ENCODE measurements around the gene GALK2.
A peak's percentile ranks its signal among the peaks of the same experiment; 100 is the strongest.

GALK2 gene

DNA sequence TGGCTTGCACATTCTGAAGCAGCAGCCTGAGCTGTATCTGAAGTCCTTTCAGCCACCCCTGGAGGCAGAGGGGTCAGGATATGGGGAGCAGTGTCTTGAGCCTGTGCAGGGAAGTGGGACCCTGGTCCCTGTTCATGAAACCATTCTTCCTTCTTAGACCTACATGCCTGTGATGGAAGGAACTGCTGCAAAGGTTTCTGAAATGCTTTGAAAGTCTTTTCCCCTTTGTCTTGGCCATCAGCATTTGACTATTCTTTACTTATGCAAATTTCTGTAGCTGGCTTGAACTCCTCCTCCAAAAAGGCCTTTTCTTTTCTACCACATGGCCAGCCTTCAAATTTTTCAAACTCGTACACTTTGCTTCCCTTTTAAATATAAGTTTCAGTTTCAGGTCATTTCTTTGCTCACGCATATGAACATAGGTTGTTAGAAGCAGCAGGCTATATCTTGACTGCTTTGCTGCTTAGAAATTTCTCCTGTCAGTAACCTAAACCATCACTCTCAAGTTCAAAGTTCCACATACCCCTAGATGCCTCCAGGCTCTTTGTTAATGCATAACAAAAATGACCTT lies 62.3 kb downstream of the GALK2 start:
- DNase-seq (ENCODE audit: extremely low spot score) = no peak
- TF ChIP-seq, protein P1, sequence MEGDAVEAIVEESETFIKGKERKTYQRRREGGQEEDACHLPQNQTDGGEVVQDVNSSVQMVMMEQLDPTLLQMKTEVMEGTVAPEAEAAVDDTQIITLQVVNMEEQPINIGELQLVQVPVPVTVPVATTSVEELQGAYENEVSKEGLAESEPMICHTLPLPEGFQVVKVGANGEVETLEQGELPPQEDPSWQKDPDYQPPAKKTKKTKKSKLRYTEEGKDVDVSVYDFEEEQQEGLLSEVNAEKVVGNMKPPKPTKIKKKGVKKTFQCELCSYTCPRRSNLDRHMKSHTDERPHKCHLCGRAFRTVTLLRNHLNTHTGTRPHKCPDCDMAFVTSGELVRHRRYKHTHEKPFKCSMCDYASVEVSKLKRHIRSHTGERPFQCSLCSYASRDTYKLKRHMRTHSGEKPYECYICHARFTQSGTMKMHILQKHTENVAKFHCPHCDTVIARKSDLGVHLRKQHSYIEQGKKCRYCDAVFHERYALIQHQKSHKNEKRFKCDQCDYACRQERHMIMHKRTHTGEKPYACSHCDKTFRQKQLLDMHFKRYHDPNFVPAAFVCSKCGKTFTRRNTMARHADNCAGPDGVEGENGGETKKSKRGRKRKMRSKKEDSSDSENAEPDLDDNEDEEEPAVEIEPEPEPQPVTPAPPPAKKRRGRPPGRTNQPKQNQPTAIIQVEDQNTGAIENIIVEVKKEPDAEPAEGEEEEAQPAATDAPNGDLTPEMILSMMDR (IDR thresholded peaks at IDR 0.05; ENCODE audit: control extremely low read depth, extremely low read depth, low read depth, missing control alignments) = no peak
- POLR2A ChIA-PET = no interaction called here
- CTCF ChIA-PET = interaction anchor here (0.8 to 6.5 kb wide), 3 partner anchors 11 to 190 kb away, joined by 3 to 98 read pairs (median 4); partner anchors contain the start of gene FGF7

- CTCF ChIA-PET = interaction anchor here (0.7 to 6.5 kb wide), 26 partner anchors 9 to 1080 kb away, joined by 3 to 98 read pairs (median 4); partner anchors contain the start of genes FGF7 and GALK2
- TF ChIP-seq, protein P1 (IDR thresholded peaks at IDR 0.05; ENCODE audit: control extremely low read depth, extremely low read depth, low read depth, missing control alignments) = peak; percentile 72
- POLR2A ChIA-PET = no interaction called here
- peak; percentile 37 for DNase-seq (ENCODE audit: extremely low spot score)
These were observed 65.5 kb downstream of the GALK2 start for GRCh38 chr15:49235446-49236124.

DNA sequence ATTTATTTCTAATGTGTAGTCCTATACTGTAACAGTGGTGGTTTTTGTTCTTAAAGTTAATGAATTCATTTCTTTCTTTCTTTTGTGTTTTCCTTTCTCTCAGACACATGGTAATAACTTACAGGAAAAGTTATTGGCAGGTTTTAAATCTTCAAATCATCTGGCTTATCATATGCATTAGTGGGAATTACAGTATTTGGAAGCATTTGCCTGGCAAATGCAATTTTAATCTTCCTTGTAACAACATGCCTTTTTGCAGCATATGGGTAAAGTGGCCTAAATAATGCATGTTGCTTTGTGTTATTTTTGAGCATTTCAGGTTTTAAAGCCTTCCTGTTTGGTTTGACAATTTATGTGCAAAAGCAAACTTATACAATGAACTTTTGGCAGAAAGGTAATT lies 66.8 kb downstream of the GALK2 start:
- ChIA-PET CTCF (interaction anchor here (0.9 to 6.5 kb wide), 12 partner anchors 8 to 1079 kb away, joined by 3 to 98 read pairs (median 6); partner anchors contain the start of gene FGF7), POLR2A (no interaction called here)
- no peak for DNase-seq (ENCODE audit: extremely low spot score)
- TF ChIP-seq, protein P1 (IDR thresholded peaks at IDR 0.05; ENCODE audit: control extremely low read depth, extremely low read depth, low read depth, missing control alignments) = no peak

- TF ChIP-seq, protein P1 (IDR thresholded peaks at IDR 0.05; ENCODE audit: control extremely low read depth, extremely low read depth, low read depth, missing control alignments) = no peak
- POLR2A ChIA-PET = no interaction called here
- no peak for DNase-seq (ENCODE audit: extremely low spot score)
- CTCF ChIA-PET = interaction anchor here (6.5 kb wide), 1 partner anchor 184 kb away, joined by 98 read pairs; the partner anchor contains the start of gene FGF7
These were observed 68.3 kb downstream of the GALK2 start for GRCh38 chr15:49238342-49238741.

DNA sequence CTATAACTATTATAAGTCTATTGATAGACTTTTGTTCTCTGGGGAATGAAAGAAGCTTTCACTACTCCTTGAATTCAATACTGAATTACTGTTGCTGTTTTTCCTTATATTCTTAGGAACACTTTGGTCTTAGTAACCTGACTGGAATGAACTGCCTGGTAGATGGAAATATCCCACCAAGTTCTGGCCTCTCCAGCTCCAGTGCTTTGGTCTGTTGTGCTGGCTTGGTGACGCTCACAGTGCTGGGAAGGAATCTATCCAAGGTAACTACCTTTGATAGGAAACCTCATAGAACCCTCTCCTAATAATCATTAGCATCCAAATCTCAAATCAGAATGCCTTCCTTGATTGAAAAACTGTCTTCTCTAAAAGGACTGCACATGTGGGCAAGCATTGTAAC lies 69.1 kb downstream of the GALK2 start:
- DNase-seq (ENCODE audit: extremely low spot score) = no peak
- POLR2A ChIA-PET = no interaction called here
- TF ChIP-seq, protein P1 (IDR thresholded peaks at IDR 0.05; ENCODE audit: control extremely low read depth, extremely low read depth, low read depth, missing control alignments) = no peak
- CTCF ChIA-PET = no interaction called here

DNA sequence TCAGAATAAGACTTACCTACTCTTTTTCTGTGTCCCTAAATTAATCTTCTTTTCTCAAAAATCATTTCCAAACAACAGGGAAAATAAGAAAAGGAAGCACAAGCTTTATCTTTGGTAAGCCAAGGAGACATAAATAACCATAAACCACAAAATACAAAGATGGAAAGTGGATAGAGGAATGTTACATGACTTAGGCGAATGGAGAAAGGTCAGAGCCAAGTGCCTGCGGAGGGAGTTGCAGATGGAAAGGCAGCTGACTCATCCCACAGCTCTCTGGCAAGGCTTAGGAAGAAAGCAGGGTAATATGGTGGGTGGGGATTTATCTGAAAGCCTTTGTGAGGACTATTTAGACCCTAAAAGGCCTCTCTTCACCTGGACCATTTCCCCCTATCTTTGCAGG lies 72.8 kb downstream of the GALK2 start:
- POLR2A ChIA-PET = no interaction called here
- CTCF ChIA-PET = interaction anchor here (0.7 to 5.4 kb wide), 3 partner anchors 40 to 760 kb away, joined by 3 to 22 read pairs (median 3); partner anchors contain the start of gene FGF7
- no peak for DNase-seq (ENCODE audit: extremely low spot score)
- TF ChIP-seq, protein P1 (IDR thresholded peaks at IDR 0.05; ENCODE audit: control extremely low read depth, extremely low read depth, low read depth, missing control alignments) = no peak

All from GM10248 (cell line).